ENCODE data around the gene G6PC3.

G6PC3 gene

DNA sequence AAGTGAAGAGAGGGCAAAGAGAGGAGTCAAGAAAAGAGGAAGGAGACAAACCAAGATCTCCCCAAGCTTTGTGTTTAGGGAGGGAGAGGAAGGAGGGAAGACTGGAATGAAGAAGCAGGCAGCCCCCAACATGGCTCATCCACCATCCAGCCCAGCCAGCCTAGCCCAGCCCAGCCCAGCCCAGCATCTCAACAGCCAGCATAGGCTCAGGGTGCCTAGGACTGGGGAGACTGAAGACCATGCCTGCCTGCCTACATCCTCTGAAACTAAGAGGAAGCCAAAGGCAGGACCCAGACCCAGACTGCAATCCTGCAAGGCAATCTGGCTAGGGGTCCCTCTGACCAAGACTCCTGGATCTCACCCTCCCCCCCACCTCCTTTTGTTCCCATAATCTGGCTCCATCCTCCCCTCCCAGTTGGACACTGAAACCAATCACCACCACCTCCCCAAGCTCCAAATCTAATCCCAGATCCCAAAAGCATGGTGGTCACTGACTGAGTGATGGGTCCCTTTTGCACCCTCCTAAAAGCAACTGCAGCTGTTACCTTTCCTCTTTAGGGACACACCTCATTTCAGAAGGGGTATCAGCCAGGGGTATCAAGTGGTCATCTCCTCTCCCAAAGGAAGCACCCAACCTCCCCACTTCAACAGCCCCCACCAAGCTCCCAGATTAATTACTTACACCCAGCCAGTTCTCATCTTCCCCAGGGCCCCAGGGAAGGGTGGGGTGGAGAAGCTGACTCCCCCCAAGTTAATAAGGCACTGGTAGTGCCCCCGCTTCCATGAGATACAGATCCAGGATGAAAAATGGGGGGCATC, 51.7 kb downstream of the G6PC3 start:
- no peak for DNase-seq (ENCODE audit: low read depth in 2 of 3, low spot score in 2 of 3)

DNA sequence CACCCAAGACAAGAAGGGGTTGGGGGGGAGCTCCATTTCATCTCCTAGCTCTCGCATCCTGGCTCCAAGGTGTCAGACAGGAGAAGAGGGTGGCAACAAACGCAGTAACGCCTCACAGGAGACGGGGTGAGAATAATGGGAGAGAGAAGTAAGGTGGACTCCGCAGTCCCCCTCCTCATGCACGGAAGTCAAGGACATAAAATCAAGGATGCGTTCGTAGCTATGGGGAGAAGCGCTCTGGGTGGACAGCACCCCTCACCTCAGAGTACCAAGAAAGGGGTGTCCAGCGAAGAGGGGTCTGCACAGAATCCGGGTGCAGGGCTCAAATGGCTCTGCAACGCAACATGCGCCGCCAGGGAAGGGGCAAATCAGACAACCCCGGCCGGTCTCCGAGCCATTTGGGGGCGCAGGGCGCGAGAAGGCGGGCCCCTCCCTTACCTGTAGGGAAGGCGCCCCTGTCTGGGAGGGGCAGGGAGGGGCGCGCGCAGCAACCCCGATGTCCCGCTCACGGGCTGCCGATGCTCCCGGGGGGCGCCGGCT, 52.4 kb downstream of the G6PC3 start:
- no peak for DNase-seq (ENCODE audit: low read depth in 2 of 3, low spot score in 2 of 3)

DNA sequence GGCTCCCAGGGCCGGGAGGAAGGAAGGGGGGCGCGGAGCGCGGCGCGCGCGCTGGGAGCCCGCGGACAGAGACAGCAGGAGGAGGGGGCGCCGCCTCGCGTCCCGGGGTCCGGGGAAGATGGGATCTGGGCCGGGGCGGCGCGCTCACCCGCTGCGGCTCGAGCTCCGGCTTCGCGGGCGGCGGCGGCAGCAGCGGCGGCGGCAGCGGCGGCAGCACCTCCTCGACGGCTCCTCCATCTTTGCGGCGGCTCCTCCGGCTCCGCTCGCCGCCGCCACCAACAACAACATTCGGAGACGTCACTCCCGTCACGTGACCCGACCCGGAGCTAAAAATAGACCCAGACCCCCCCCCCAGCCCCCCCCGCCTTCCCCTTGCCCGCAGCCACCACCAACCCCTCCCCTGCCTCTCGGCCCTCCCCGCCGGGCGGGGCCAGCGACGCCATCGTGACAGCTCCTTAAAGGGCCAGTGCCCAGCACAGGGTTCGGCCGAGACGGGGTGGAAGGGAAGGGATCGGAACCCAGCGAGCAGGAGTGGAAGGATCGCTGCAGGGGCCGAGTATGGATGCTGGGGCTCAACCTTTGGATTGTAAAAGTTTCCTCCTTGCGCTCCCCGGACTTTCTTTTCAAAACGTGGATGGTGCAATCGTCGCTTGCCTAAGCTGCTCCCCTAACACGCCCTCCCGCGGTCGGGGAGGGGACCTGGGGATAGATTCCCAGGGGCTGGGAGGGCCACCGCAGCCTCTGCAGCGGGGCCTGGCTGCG, 53.0 kb downstream of the G6PC3 start, which contains the start of gene HDAC5:
TSS of gene HDAC5 (minus strand) at position 286 of the 762 bp plus-strand sequence. CDS start 6,126 bp downstream, outside the sequence.
- peak; percentile 87 to 92 (median 92) for DNase-seq (ENCODE audit: low read depth in 2 of 3, low spot score in 2 of 3)

DNA sequence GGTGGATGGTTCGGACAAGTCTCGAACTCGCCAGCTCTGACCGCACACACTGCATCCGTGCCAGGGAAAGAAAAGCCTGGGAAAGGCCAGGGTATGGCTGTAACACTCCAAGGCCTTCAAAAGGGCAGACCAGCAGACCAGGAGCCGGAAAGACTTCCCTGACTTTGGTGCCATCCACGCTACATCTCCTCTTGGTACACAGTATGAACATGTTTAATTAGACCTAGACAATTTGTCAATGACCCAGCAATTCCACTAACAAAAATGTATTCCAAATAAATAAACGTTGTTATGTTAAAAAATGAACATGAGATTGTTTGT, 53.5 kb downstream of the G6PC3 start:
- DNase-seq (ENCODE audit: low read depth in 2 of 3, low spot score in 2 of 3): no peak
